Activated CD4-positive, alpha-beta T cell treated with anti-CD3 and anti-CD28 coated beads, Interleukin-2, amount 10 ng/mL, durations not matched to agents 24 days and 14 days (primary cell): ENCODE measurements around the gene CEP164. TPM values are rescaled to one million over a fixed set of nuclear protein-coding genes. Genes with fewer than 3 reads are reported as not detected.

ENCODE experiments used
- DNase-seq: peaks from one replicate; pipeline ENCODE4 v3.0.0; 2022
- H3K27ac Mint-ChIP-seq: one replicate; pipeline ENCODE4 v1.8.0; 2022; ENCODE audit warnings: mild to moderate bottlenecking, mixed read lengths
- H3K27me3 Mint-ChIP-seq: one replicate; pipeline ENCODE4 v1.8.0; 2022; ENCODE audit warnings: mixed read lengths
- H3K36me3 Mint-ChIP-seq: one replicate; pipeline ENCODE4 v1.8.0; 2022; ENCODE audit warnings: low read depth, mild to moderate bottlenecking, mixed read lengths
- H3K4me1 Mint-ChIP-seq: one replicate; pipeline ENCODE4 v1.8.0; 2021; ENCODE audit warnings: mixed read lengths
- H3K4me3 Mint-ChIP-seq: one replicate; pipeline ENCODE4 v1.8.0; 2022; ENCODE audit warnings: mild to moderate bottlenecking, moderate library complexity, mixed read lengths
- H3K9me3 Mint-ChIP-seq: one replicate; pipeline ENCODE4 v1.8.0; 2021; ENCODE audit warnings: mixed read lengths
- intact Hi-C: fragments of 100-400 bp; cut with micrococcal nuclease; formaldehyde crosslinking; loops from one replicate; pipeline ENCODE4 v1.15.1; 2023
- total RNA-seq: library from RNA; stranded (reverse); gene quantifications from 2 replicates; pipeline ENCODE4 v1.2.3, GENCODE V29; 2022

Gene CEP164
- 39.0 and 40.1 TPM in 2 replicates for total RNA-seq

GRCh38 chr11:117327567-117328374 is at the start of gene CEP164:
Gene CEP164, plus strand, starts transcription at chr11:117327854. Its CDS starts 10,733 bp downstream, at chr11:117338587.
- DNase-seq = peak; percentile 98
- Mint-ChIP-seq H3K4me3 (peak within 1 kb of the TSS; percentile 62), H3K36me3 (no peaks in the 10 kb centered on the region), H3K4me1 (peaks cover 15% of the 10 kb centered on the region), H3K27ac (peak within 1 kb of the TSS; percentile 68), H3K27me3 (peaks cover 9% of the 10 kb centered on the region), H3K9me3 (no peaks in the 10 kb centered on the region)
- intact Hi-C loops = loop anchor here (1.0 to 2.0 kb wide), 2 partner anchors 97 to 149 kb away; partner anchors contain the start of gene SIDT2

DNA sequence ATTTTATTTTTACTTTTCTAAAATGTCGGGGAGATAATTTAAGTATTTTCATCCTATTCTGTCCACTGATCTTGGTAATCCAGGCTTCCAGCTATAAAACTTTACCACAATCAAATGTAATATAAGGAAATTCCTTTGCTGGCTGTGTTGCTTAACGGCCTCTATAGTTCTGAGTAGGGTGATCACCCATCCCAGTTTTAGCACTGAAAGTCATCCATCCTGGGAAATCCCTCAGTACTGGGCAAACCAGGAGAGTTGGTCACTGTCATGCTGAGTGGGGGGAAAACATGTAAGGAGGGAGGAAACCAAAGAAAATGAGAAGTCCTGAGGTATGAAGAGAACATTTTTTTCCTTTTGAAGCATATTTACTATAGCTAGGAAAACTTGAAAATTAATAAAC is 49.3 kb upstream of the CEP164 start:
- Mint-ChIP-seq H3K4me1 (peaks cover 7% of the 10 kb centered on the region), H3K27me3 (no peaks in the 10 kb centered on the region), H3K27ac (no peak overlapping the region), H3K36me3 (peaks cover 32% of the 10 kb centered on the region), H3K9me3 (no peaks in the 10 kb centered on the region), H3K4me3 (no peak overlapping the region)
- DNase-seq = no peak
- intact Hi-C loops = no loop called here

GRCh38 chr11:117279711-117280376 is 47.8 kb upstream of the CEP164 start:
- Mint-ChIP-seq H3K27ac (peak overlapping the region; percentile 51), H3K27me3 (no peaks in the 10 kb centered on the region), H3K9me3 (no peaks in the 10 kb centered on the region), H3K36me3 (peaks cover 30% of the 10 kb centered on the region), H3K4me3 (no peak overlapping the region), H3K4me1 (peaks cover 7% of the 10 kb centered on the region)
- DNase-seq = no peak
- intact Hi-C loops = no loop called here

- no peak overlapping the region for H3K4me3 Mint-ChIP-seq
- H3K4me1 Mint-ChIP-seq = peaks cover 7% of the 10 kb centered on the region
- no peak for DNase-seq
- no peak overlapping the region for H3K27ac Mint-ChIP-seq
- H3K9me3 Mint-ChIP-seq = no peaks in the 10 kb centered on the region
- intact Hi-C loops = no loop called here
- peaks cover 33% of the 10 kb centered on the region for H3K36me3 Mint-ChIP-seq
- H3K27me3 Mint-ChIP-seq = no peaks in the 10 kb centered on the region
Measured at GRCh38 chr11:117281159-117281558, 46.5 kb upstream of the CEP164 start.

GRCh38 chr11:117281869-117282268 is 45.8 kb upstream of the CEP164 start:
- peaks cover 7% of the 10 kb centered on the region for H3K4me1 Mint-ChIP-seq
- no peaks in the 10 kb centered on the region for H3K9me3 Mint-ChIP-seq
- no peak overlapping the region for H3K27ac Mint-ChIP-seq
- intact Hi-C loops = no loop called here
- peaks cover 36% of the 10 kb centered on the region for H3K36me3 Mint-ChIP-seq
- no peak overlapping the region for H3K4me3 Mint-ChIP-seq
- no peaks in the 10 kb centered on the region for H3K27me3 Mint-ChIP-seq
- no peak for DNase-seq

GRCh38 chr11:117282956-117283355 is 44.7 kb upstream of the CEP164 start:
- intact Hi-C loops = no loop called here
- Mint-ChIP-seq H3K4me1 (peaks cover 7% of the 10 kb centered on the region), H3K4me3 (no peak overlapping the region), H3K36me3 (peaks cover 36% of the 10 kb centered on the region), H3K27ac (no peak overlapping the region), H3K27me3 (no peaks in the 10 kb centered on the region), H3K9me3 (no peaks in the 10 kb centered on the region)
- no peak for DNase-seq

GRCh38 chr11:117284053-117284452 is 43.6 kb upstream of the CEP164 start:
- Mint-ChIP-seq H3K4me1 (peaks cover 7% of the 10 kb centered on the region), H3K4me3 (no peak overlapping the region)

DNA sequence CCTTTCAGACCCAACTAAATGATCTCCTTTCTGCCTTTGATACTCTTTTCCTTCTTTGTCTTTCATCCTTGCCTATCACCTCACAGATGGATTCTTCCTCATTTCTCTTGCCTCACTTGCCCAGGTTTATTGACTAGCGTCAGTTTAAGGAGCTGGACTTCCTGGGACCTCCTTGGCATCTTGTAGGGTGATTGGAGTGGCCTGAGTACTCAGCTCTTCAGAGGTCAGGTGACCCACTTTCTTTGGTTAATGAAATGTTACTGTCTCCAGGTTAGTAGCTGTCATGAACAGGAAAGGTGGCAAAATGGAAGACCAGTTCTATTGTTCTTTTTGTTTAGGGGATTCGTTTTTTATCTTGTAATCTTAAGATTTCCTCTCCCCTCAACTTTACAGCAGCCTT is 41.1 kb upstream of the CEP164 start:
- intact Hi-C loops = no loop called here
- DNase-seq = no peak
- no peaks in the 10 kb centered on the region for H3K9me3 Mint-ChIP-seq
- no peaks in the 10 kb centered on the region for H3K27me3 Mint-ChIP-seq
- H3K27ac Mint-ChIP-seq = no peak overlapping the region
- no peak overlapping the region for H3K4me3 Mint-ChIP-seq
- H3K4me1 Mint-ChIP-seq = no peaks in the 10 kb centered on the region
- peaks cover 31% of the 10 kb centered on the region for H3K36me3 Mint-ChIP-seq

More at GRCh38 chr11:117284053-117284452, 43.6 kb upstream of the CEP164 start:
- no peaks in the 10 kb centered on the region for H3K27me3 Mint-ChIP-seq
- peaks cover 36% of the 10 kb centered on the region for H3K36me3 Mint-ChIP-seq
- H3K27ac Mint-ChIP-seq = no peak overlapping the region
- intact Hi-C loops = no loop called here
- DNase-seq = no peak
- H3K9me3 Mint-ChIP-seq = no peaks in the 10 kb centered on the region

DNA sequence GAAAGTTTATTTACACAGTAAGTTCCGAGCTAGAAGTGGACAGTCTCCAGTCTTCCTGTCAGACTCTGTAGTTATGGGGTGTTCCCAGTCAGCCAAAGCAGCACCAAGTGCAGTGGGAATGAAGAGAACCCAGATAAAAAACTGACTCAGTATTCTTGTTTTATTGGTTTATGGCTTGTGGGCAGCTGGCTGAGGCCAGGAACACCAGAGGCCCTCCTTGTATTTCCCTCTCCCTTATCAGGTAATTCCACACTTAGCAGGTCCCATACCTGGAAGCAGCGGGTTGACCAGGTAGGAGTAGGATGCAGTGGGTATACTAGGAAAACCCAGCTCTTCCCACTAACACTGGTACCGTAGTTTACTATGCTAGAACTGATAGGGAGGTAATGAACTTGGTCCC is 40.0 kb upstream of the CEP164 start:
- DNase-seq = no peak
- peaks cover 21% of the 10 kb centered on the region for H3K36me3 Mint-ChIP-seq
- H3K9me3 Mint-ChIP-seq = no peaks in the 10 kb centered on the region
- H3K27ac Mint-ChIP-seq = no peak overlapping the region
- no peak overlapping the region for H3K4me3 Mint-ChIP-seq
- intact Hi-C loops = no loop called here
- H3K4me1 Mint-ChIP-seq = no peaks in the 10 kb centered on the region
- no peaks in the 10 kb centered on the region for H3K27me3 Mint-ChIP-seq

GRCh38 chr11:117289795-117290194 is 37.9 kb upstream of the CEP164 start:
- no peaks in the 10 kb centered on the region for H3K9me3 Mint-ChIP-seq
- H3K36me3 Mint-ChIP-seq = peaks cover 13% of the 10 kb centered on the region
- no peak for DNase-seq
- intact Hi-C loops = no loop called here
- no peaks in the 10 kb centered on the region for H3K4me1 Mint-ChIP-seq
- no peak overlapping the region for H3K4me3 Mint-ChIP-seq
- no peaks in the 10 kb centered on the region for H3K27me3 Mint-ChIP-seq
- no peak overlapping the region for H3K27ac Mint-ChIP-seq

- Mint-ChIP-seq H3K36me3 (peaks cover 7% of the 10 kb centered on the region), H3K4me1 (no peaks in the 10 kb centered on the region), H3K4me3 (no peak within 1 kb of the TSS), H3K27me3 (no peaks in the 10 kb centered on the region), H3K9me3 (no peaks in the 10 kb centered on the region), H3K27ac (no peak within 1 kb of the TSS)
- DNase-seq = no peak
- intact Hi-C loops = no loop called here
Measured at GRCh38 chr11:117290809-117291396, 36.8 kb upstream of the CEP164 start, which contains the start of gene BACE1-AS. Gene BACE1-AS, plus strand, starts transcription at chr11:117291346.

- H3K27ac Mint-ChIP-seq = no peak overlapping the region
Measured at GRCh38 chr11:117292616-117293015, 35.0 kb upstream of the CEP164 start.

DNA sequence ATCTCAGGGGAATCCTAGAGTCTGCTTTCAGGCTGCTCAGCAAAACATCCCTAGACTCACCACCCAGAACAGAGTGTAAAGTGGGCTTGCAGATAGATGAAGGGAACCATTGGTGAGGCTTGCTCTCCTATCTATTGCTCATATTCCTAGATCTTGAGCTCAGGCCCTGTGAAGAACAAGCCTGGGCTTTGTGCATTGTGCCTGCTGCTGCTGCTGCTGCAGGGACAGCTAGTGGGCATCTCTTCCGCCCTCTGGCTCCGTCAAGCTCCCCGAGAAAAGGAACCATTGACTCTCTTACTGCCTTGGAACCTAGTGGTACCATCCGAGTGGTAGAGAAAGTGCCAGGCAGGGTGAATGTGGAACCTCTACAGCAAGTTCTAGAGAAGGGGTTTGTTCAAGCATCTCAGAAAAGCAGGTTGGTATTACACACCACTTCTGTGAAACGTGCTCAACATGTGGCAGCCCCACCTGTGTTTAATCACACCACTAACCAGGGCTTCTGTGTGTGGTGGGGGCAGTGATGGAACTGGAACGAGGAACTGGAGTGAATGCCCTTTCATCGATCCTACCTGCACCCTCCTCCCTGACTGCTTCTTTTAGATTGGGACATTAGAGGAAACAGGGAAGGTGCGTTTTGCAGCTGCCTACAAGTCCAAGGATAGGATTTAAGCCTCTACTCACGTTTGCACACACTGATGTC is 32.1 kb upstream of the CEP164 start:
- Mint-ChIP-seq H3K36me3 (peaks cover 2% of the 10 kb centered on the region), H3K9me3 (no peaks in the 10 kb centered on the region), H3K4me1 (peaks cover 2% of the 10 kb centered on the region), H3K27me3 (no peaks in the 10 kb centered on the region), H3K27ac (no peak overlapping the region), H3K4me3 (no peak overlapping the region)
- DNase-seq = no peak
- intact Hi-C loops = no loop called here

More at GRCh38 chr11:117292616-117293015, 35.0 kb upstream of the CEP164 start:
- intact Hi-C loops = no loop called here
- no peaks in the 10 kb centered on the region for H3K4me1 Mint-ChIP-seq
- DNase-seq = no peak
- no peaks in the 10 kb centered on the region for H3K9me3 Mint-ChIP-seq
- H3K4me3 Mint-ChIP-seq = no peak overlapping the region
- H3K27me3 Mint-ChIP-seq = no peaks in the 10 kb centered on the region
- peaks cover 2% of the 10 kb centered on the region for H3K36me3 Mint-ChIP-seq
